Neuronal stem cell (in vitro differentiated cells): ENCODE data around the gene PXK.

Experiments used
- DNase-seq: peaks from one replicate; pipeline ENCODE4 v3.0.0-alpha.2; 2013; ENCODE audit warnings: low spot score
- H2AFZ ChIP-seq: one replicate; pipeline ENCODE4 v1.6.1; 2013; ENCODE audit warnings: mild to moderate bottlenecking, low read length, inconsistent platforms
- H2AK5ac ChIP-seq: 2 replicates; pipeline ENCODE4 v1.6.1; 2013; ENCODE audit warnings: low read depth, mild to moderate bottlenecking, inconsistent platforms, low read length, moderate library complexity, mixed read lengths
- H2BK120ac ChIP-seq: 2 replicates; pipeline ENCODE4 v1.6.1; 2013; ENCODE audit warnings: low read depth, mild to moderate bottlenecking, inconsistent platforms, low read length, moderate library complexity, mixed read lengths
- H2BK12ac ChIP-seq: one replicate; pipeline ENCODE4 v1.6.1; 2013; ENCODE audit warnings: low read length, inconsistent platforms
- H2BK15ac ChIP-seq: 2 replicates; pipeline ENCODE4 v1.6.1; 2013; ENCODE audit warnings: mild to moderate bottlenecking, low read length, inconsistent platforms, mixed read lengths
- H2BK5ac ChIP-seq: one replicate; pipeline ENCODE4 v1.6.1; 2013; ENCODE audit warnings: inconsistent platforms, mild to moderate bottlenecking, low read length, moderate library complexity
- H3K14ac ChIP-seq: one replicate; pipeline ENCODE4 v1.6.1; 2013; ENCODE audit warnings: low read length, inconsistent platforms
- H3K18ac ChIP-seq: 2 replicates; pipeline ENCODE4 v1.6.1; 2013; ENCODE audit warnings: low read length, inconsistent platforms
- H3K23ac ChIP-seq: 2 replicates; pipeline ENCODE4 v1.6.1; 2013; ENCODE audit warnings: low read depth, mild to moderate bottlenecking, mixed read lengths, low read length, inconsistent platforms; ENCODE audit not compliant: poor library complexity
- H3K27ac ChIP-seq: replicated peaks from 3 replicates; pipeline ENCODE4 v1.5.1; 2013; ENCODE audit warnings: low read length, inconsistent platforms
- H3K27me3 ChIP-seq, 3 experiments: 2 replicates each; pipeline ENCODE4 v1.6.1; 2013; ENCODE audit warnings: low read length in 3 of 3, mild to moderate bottlenecking in 2 of 3, inconsistent platforms in 1 of 3, low read depth in 1 of 3, mixed read lengths in 1 of 3, moderate library complexity in 1 of 3; ENCODE audit not compliant: control insufficient read depth in 3 of 3, insufficient read depth in 3 of 3
- H3K36me3 ChIP-seq, 2 donors: replicated peaks in 1 of 2; 2 replicates each; pipeline ENCODE4 v1.6.1; 2013; ENCODE audit warnings: low read length in 2 of 2; ENCODE audit not compliant: control insufficient read depth in 2 of 2, insufficient read depth in 2 of 2
- H3K4ac ChIP-seq: 2 replicates; pipeline ENCODE4 v1.6.1; 2013; ENCODE audit warnings: inconsistent platforms, mild to moderate bottlenecking, low read length, moderate library complexity
- H3K4me1 ChIP-seq, 2 donors: 1 replicate in 1 of 2; 2 replicates in 1 of 2; pipeline ENCODE4 v1.6.1; 2013; ENCODE audit warnings: low read length in 2 of 2, low read depth in 1 of 2; ENCODE audit not compliant: control insufficient read depth in 2 of 2, insufficient read depth in 1 of 2
- H3K4me2 ChIP-seq: one replicate; pipeline ENCODE4 v1.6.1; 2013; ENCODE audit warnings: mild to moderate bottlenecking, low read length, inconsistent platforms; ENCODE audit not compliant: insufficient read depth, poor library complexity, severe bottlenecking
- H3K4me3 ChIP-seq, 2 donors: 2 replicates each; pipeline ENCODE4 v1.5.1; 2013; ENCODE audit warnings: low read length in 2 of 2, mild to moderate bottlenecking in 2 of 2, inconsistent platforms in 1 of 2, moderate library complexity in 1 of 2
- H3K79me1 ChIP-seq: one replicate; pipeline ENCODE4 v1.6.1; 2013; ENCODE audit warnings: low read depth, mild to moderate bottlenecking, inconsistent platforms, low read length, moderate library complexity
- H3K9ac ChIP-seq: one replicate; pipeline ENCODE4 v1.6.1; 2013; ENCODE audit warnings: mild to moderate bottlenecking, low read depth, low read length, inconsistent platforms; ENCODE audit not compliant: poor library complexity
- H3K9me3 ChIP-seq, 2 donors: replicated peaks in 1 of 2; 2 replicates each; pipeline versions ENCODE3 to v1.6.1; 2013; ENCODE audit warnings: low read length in 2 of 2, mild to moderate bottlenecking in 2 of 2, inconsistent platforms in 1 of 2, low read depth in 1 of 2, mixed read lengths in 1 of 2, moderate library complexity in 1 of 2; ENCODE audit not compliant: control insufficient read depth in 2 of 2, insufficient read depth in 1 of 2
- H4K8ac ChIP-seq: one replicate; pipeline ENCODE4 v1.6.1; 2013; ENCODE audit warnings: low read depth, mild to moderate bottlenecking, inconsistent platforms, low read length, moderate library complexity
- H4K91ac ChIP-seq: one replicate; pipeline ENCODE4 v1.6.1; 2013; ENCODE audit warnings: low read length, low read depth, mild to moderate bottlenecking, inconsistent platforms; ENCODE audit not compliant: poor library complexity
- WGBS, 2 donors: extraction: QIAGEN DNeasy Blood & Tissue Kit; methylation state at CpG; one replicate each; pipeline ENCODE4 v1.1.7; 2013; ENCODE audit warnings: missing lambda C conversion rate in 2 of 2, mixed read lengths in 1 of 2; ENCODE audit not compliant: insufficient read length in 2 of 2, insufficient replicate concordance in 1 of 2; ENCODE audit errors: extremely low coverage in 2 of 2; 5-methylcytosine and 5-hydroxymethylcytosine counted together

PXK gene

GRCh38 chr3:58361866-58362265 is 29.2 kb downstream of the PXK start:
- Histone ChIP-seq H3K18ac (no peak overlapping the region), H3K23ac (no peak overlapping the region), H4K91ac (no peak overlapping the region), H3K4ac (no peak overlapping the region), H3K9ac (no peak overlapping the region), H3K4me1 (no peaks in the 10 kb centered on the region), H2BK12ac (no peak overlapping the region), H2BK120ac (no peak overlapping the region), H2BK5ac (no peak overlapping the region), H2AFZ (no peak overlapping the region), H3K27ac (no peak overlapping the region), H2AK5ac (no peak overlapping the region), H4K8ac (no peak overlapping the region), H3K27me3 (no peaks in the 10 kb centered on the region), H3K79me1 (no peaks in the 10 kb centered on the region), H2BK15ac (no peak overlapping the region), H3K36me3 (no peaks in the 10 kb centered on the region), H3K9me3 (no peaks in the 10 kb centered on the region), H3K14ac (no peak overlapping the region), H3K4me2 (no peak overlapping the region), H3K4me3 (no peak overlapping the region)
- no peak for DNase-seq

DNA sequence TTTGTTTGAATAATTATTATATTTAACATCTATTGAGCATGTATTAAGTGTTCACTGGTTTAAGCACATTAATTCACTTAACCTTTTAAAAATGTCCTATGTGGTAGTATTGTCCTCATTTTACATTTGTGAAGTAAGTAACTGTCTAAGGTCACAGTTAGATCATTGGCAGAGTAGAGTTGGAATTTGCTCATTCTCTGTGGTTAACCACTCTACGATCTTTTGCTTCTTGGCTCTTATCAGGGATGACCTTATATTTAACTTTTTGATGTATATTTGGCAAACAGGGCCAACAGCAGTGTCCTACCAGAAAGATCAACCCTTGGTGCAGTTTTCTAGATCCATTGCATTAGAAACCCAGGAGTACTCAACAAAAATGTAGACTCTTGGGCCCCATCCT is 34.0 kb downstream of the PXK start:
- Histone ChIP-seq H3K23ac (no peak overlapping the region), H3K27ac (no peak overlapping the region), H3K27me3 (no peaks in the 10 kb centered on the region), H3K14ac (no peak overlapping the region), H2BK120ac (no peak overlapping the region), H2BK15ac (no peak overlapping the region), H2AFZ (no peak overlapping the region), H2BK12ac (no peak overlapping the region), H3K36me3 (no peaks in the 10 kb centered on the region), H2BK5ac (no peak overlapping the region), H2AK5ac (no peak overlapping the region), H3K9ac (no peak overlapping the region), H4K91ac (no peak overlapping the region), H3K4me1 (no peaks in the 10 kb centered on the region), H3K79me1 (no peaks in the 10 kb centered on the region), H3K4me3 (no peak overlapping the region), H3K18ac (no peak overlapping the region), H3K9me3 (no peaks in the 10 kb centered on the region), H3K4me2 (no peak overlapping the region), H3K4ac (no peak overlapping the region), H4K8ac (no peak overlapping the region)
- DNase-seq: no peak
- WGBS, 2 donors: no CpG with 5 or more reads among the region's 1 CpG

GRCh38 chr3:58369038-58369437 is 36.3 kb downstream of the PXK start:
- H3K4me2 ChIP-seq: no peak overlapping the region

GRCh38 chr3:58369876-58370275 is 37.2 kb downstream of the PXK start:
- no peak for DNase-seq

More at GRCh38 chr3:58369038-58369437, 36.3 kb downstream of the PXK start:
- H3K9ac ChIP-seq: no peak overlapping the region
- no peaks in the 10 kb centered on the region for H3K27me3 ChIP-seq
- no peak overlapping the region for H2AK5ac ChIP-seq
- no peaks in the 10 kb centered on the region for H3K36me3 ChIP-seq
- no peak overlapping the region for H2BK120ac ChIP-seq
- no peak overlapping the region for H4K91ac ChIP-seq
- no peaks in the 10 kb centered on the region for H3K4me1 ChIP-seq
- no peak overlapping the region for H4K8ac ChIP-seq
- no peak overlapping the region for H2AFZ ChIP-seq
- no CpG with 5 or more reads among the region's 1 CpG for WGBS, 2 donors
- H3K18ac ChIP-seq: no peak overlapping the region
- no peak overlapping the region for H3K4ac ChIP-seq
- H3K14ac ChIP-seq: no peak overlapping the region
- DNase-seq: no peak
- H2BK12ac ChIP-seq: no peak overlapping the region
- no peak overlapping the region for H2BK5ac ChIP-seq
- H3K4me3 ChIP-seq: no peak overlapping the region
- H3K79me1 ChIP-seq: no peaks in the 10 kb centered on the region
- H3K9me3 ChIP-seq: no peaks in the 10 kb centered on the region
- no peak overlapping the region for H3K23ac ChIP-seq
- H3K27ac ChIP-seq: no peak overlapping the region
- no peak overlapping the region for H2BK15ac ChIP-seq

More at GRCh38 chr3:58369876-58370275, 37.2 kb downstream of the PXK start:
- Histone ChIP-seq H3K79me1 (no peaks in the 10 kb centered on the region), H2BK15ac (no peak overlapping the region), H3K27me3 (no peaks in the 10 kb centered on the region), H3K18ac (no peak overlapping the region), H4K8ac (no peak overlapping the region), H3K9ac (no peak overlapping the region), H3K36me3 (no peaks in the 10 kb centered on the region), H3K27ac (no peak overlapping the region), H3K9me3 (no peaks in the 10 kb centered on the region), H2BK120ac (no peak overlapping the region), H3K4me2 (no peak overlapping the region), H3K4me3 (no peak overlapping the region), H3K14ac (no peak overlapping the region), H2BK12ac (no peak overlapping the region), H3K4me1 (no peaks in the 10 kb centered on the region), H2BK5ac (no peak overlapping the region), H4K91ac (no peak overlapping the region), H2AK5ac (no peak overlapping the region), H3K23ac (no peak overlapping the region), H2AFZ (no peak overlapping the region), H3K4ac (no peak overlapping the region)
- WGBS, 2 donors: no CpG with 5 or more reads among the region's 3 CpGs
